Measurements from ENCODE around the gene FAT3.

Gene FAT3

DNA sequence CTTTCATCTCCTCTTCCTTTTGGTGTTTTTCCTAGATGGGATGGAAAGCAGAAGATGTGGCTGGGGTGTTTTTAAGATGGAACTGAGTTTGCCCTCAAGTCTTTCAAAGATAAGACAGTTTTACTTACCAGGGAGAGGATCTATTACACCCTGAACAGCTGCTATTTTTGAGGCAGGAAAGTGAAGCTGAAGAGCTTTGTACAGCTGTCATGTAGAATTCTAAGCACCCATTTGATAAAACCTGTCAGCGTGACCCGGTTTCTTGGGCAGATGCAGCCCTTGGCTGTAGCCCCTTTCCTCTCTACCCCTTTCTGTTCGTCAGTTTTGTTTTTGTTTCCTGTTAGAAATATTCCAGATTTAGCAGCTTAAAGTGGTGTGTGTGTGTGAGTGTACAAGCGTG lies 35.2 kb downstream of the FAT3 start:
- H4K20me1 ChIP-seq (ENCODE audit: insufficient read depth, low read length), result no peaks in the 10 kb centered on the region
- H3F3A ChIP-seq (ENCODE audit: insufficient read depth, low read length), result no peaks in the 10 kb centered on the region
- H3K9me3 ChIP-seq (replicated peaks; ENCODE audit: insufficient read depth, low read length), result no peaks in the 10 kb centered on the region
- H3K36me3 ChIP-seq (replicated peaks; ENCODE audit: insufficient read depth, low read length), result no peaks in the 10 kb centered on the region
- no peaks in the 10 kb centered on the region for H3K9me2 ChIP-seq (replicated peaks; ENCODE audit: insufficient read depth, low read length)
- H3K79me2 ChIP-seq (ENCODE audit: low read length), result no peaks in the 10 kb centered on the region
- no peak overlapping the region for H2AFZ ChIP-seq (ENCODE audit: low read length)
- no peak for DNase-seq
- H3K27me3 ChIP-seq (replicated peaks; ENCODE audit: insufficient read depth, low read length), result no peaks in the 10 kb centered on the region
- H3K4me1 ChIP-seq (ENCODE audit: low read length), result no peaks in the 10 kb centered on the region
- no peak overlapping the region for H3K4me2 ChIP-seq (ENCODE audit: low read depth, low read length)
- no peak overlapping the region for H3K9ac ChIP-seq (ENCODE audit: low read length)
- no peak overlapping the region for H3K27ac ChIP-seq (ENCODE audit: low read length)
- TF ChIP-seq, protein P1, sequence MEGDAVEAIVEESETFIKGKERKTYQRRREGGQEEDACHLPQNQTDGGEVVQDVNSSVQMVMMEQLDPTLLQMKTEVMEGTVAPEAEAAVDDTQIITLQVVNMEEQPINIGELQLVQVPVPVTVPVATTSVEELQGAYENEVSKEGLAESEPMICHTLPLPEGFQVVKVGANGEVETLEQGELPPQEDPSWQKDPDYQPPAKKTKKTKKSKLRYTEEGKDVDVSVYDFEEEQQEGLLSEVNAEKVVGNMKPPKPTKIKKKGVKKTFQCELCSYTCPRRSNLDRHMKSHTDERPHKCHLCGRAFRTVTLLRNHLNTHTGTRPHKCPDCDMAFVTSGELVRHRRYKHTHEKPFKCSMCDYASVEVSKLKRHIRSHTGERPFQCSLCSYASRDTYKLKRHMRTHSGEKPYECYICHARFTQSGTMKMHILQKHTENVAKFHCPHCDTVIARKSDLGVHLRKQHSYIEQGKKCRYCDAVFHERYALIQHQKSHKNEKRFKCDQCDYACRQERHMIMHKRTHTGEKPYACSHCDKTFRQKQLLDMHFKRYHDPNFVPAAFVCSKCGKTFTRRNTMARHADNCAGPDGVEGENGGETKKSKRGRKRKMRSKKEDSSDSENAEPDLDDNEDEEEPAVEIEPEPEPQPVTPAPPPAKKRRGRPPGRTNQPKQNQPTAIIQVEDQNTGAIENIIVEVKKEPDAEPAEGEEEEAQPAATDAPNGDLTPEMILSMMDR (IDR thresholded peaks at IDR 0.05; ENCODE audit: low read length), result no peak
- TF ChIP-seq EZH2 (optimal IDR thresholded peaks at IDR 0.05; ENCODE audit: low read depth, low read length) (no peak), EZH2phosphoT487 (IDR thresholded peaks at IDR 0.05; ENCODE audit: low read length) (no peak)
- no peak overlapping the region for H3K4me3 ChIP-seq (ENCODE audit: low read length)

DNA sequence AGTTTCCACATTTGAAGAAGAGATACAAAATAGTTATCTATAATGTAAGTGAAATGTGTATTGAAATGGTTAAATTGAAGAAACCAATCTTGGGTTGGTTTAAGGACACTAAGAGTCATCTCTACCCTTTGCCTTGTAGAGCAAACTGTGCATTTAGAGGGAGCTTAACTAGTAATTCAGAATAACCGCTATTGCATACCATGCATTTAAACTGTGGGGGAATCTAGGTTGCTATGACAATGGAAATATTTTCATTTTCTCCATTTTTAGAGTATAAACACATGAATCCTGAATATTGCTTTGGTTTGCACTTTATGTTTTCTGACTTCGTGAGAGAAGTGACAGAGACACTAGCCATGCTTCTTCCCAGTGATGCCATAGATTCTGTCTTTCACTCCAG lies 39.7 kb downstream of the FAT3 start:
- H4K20me1 ChIP-seq (ENCODE audit: insufficient read depth, low read length), result no peaks in the 10 kb centered on the region
- H3K27me3 ChIP-seq (replicated peaks; ENCODE audit: insufficient read depth, low read length), result no peaks in the 10 kb centered on the region
- no peaks in the 10 kb centered on the region for H3K9me3 ChIP-seq (replicated peaks; ENCODE audit: insufficient read depth, low read length)
- H3K4me1 ChIP-seq (ENCODE audit: low read length), result no peaks in the 10 kb centered on the region
- H3K4me3 ChIP-seq (ENCODE audit: low read length), result no peak overlapping the region
- no peaks in the 10 kb centered on the region for H3F3A ChIP-seq (ENCODE audit: insufficient read depth, low read length)
- H2AFZ ChIP-seq (ENCODE audit: low read length), result no peak overlapping the region
- no peak for DNase-seq
- no peak overlapping the region for H3K27ac ChIP-seq (ENCODE audit: low read length)
- no peak overlapping the region for H3K4me2 ChIP-seq (ENCODE audit: low read depth, low read length)
- no peak overlapping the region for H3K9ac ChIP-seq (ENCODE audit: low read length)
- H3K79me2 ChIP-seq (ENCODE audit: low read length), result no peaks in the 10 kb centered on the region
- no peaks in the 10 kb centered on the region for H3K9me2 ChIP-seq (replicated peaks; ENCODE audit: insufficient read depth, low read length)
- TF ChIP-seq EZH2phosphoT487 (IDR thresholded peaks at IDR 0.05; ENCODE audit: low read length), result no peak
- no peaks in the 10 kb centered on the region for H3K36me3 ChIP-seq (replicated peaks; ENCODE audit: insufficient read depth, low read length)

DNA sequence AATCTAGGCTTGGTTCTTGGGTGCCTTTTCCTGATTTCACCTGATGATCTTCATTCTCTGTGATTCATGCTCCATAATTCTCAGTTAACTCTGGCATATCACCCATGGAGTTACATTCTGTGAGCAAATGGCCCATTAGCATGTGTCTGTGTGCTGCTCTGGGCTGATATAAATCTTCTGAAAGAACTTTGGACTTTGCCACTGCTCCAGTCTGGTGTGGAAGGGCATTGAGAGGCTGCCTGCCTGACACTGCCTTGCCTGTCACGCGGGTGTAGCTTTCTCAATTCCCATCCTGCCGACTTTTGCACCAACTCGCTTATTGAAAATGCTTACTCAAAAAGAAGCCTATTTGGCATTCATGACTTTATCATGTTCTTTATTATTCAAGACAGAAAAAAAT lies 42.2 kb downstream of the FAT3 start:
- no peak overlapping the region for H3K4me2 ChIP-seq (ENCODE audit: low read depth, low read length)
- no peak overlapping the region for H3K9ac ChIP-seq (ENCODE audit: low read length)
- no peak overlapping the region for H2AFZ ChIP-seq (ENCODE audit: low read length)
- no peaks in the 10 kb centered on the region for H3F3A ChIP-seq (ENCODE audit: insufficient read depth, low read length)
- H3K27ac ChIP-seq (ENCODE audit: low read length), result no peak overlapping the region
- no peaks in the 10 kb centered on the region for H3K79me2 ChIP-seq (ENCODE audit: low read length)
- H3K9me2 ChIP-seq (replicated peaks; ENCODE audit: insufficient read depth, low read length), result no peaks in the 10 kb centered on the region
- H3K27me3 ChIP-seq (replicated peaks; ENCODE audit: insufficient read depth, low read length), result no peaks in the 10 kb centered on the region
- H3K4me1 ChIP-seq (ENCODE audit: low read length), result no peaks in the 10 kb centered on the region
- H4K20me1 ChIP-seq (ENCODE audit: insufficient read depth, low read length), result no peaks in the 10 kb centered on the region
- H3K36me3 ChIP-seq (replicated peaks; ENCODE audit: insufficient read depth, low read length), result no peaks in the 10 kb centered on the region
- TF ChIP-seq, protein P1 (IDR thresholded peaks at IDR 0.05; ENCODE audit: low read length), result no peak
- no peak for TF ChIP-seq EZH2phosphoT487 (IDR thresholded peaks at IDR 0.05; ENCODE audit: low read length)
- no peak for TF ChIP-seq EZH2 (optimal IDR thresholded peaks at IDR 0.05; ENCODE audit: low read depth, low read length)
- H3K9me3 ChIP-seq (replicated peaks; ENCODE audit: insufficient read depth, low read length), result no peaks in the 10 kb centered on the region
- no peak overlapping the region for H3K4me3 ChIP-seq (ENCODE audit: low read length)
- no peak for DNase-seq

DNA sequence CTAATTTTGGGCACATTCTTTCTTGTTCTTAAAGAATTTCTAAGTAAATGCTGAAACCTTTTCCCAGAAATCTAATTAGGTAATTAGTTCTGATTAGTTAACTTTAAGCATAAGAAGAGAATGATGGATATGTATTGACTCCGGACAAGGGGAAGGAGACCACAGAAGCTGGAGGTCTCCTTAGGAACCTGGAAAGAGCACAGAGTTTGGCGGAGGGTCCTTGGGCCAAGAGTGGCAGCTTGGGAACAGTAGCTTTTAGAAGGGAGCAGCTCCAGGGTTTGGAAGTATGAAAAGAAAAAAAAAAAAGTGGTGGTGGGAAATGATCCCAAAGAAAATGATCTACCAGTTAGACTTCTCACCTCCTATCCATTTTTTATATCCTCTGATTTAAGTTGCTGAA lies 42.7 kb downstream of the FAT3 start:
- no peaks in the 10 kb centered on the region for H4K20me1 ChIP-seq (ENCODE audit: insufficient read depth, low read length)
- no peaks in the 10 kb centered on the region for H3K4me1 ChIP-seq (ENCODE audit: low read length)
- no peaks in the 10 kb centered on the region for H3K27me3 ChIP-seq (replicated peaks; ENCODE audit: insufficient read depth, low read length)
- no peaks in the 10 kb centered on the region for H3K36me3 ChIP-seq (replicated peaks; ENCODE audit: insufficient read depth, low read length)
- no peaks in the 10 kb centered on the region for H3F3A ChIP-seq (ENCODE audit: insufficient read depth, low read length)
- no peaks in the 10 kb centered on the region for H3K9me2 ChIP-seq (replicated peaks; ENCODE audit: insufficient read depth, low read length)
- no peak overlapping the region for H3K4me3 ChIP-seq (ENCODE audit: low read length)
- no peaks in the 10 kb centered on the region for H3K9me3 ChIP-seq (replicated peaks; ENCODE audit: insufficient read depth, low read length)
- TF ChIP-seq EZH2phosphoT487 (IDR thresholded peaks at IDR 0.05; ENCODE audit: low read length), result no peak
- TF ChIP-seq, protein P1 (IDR thresholded peaks at IDR 0.05; ENCODE audit: low read length), result no peak
- no peak for TF ChIP-seq EZH2 (optimal IDR thresholded peaks at IDR 0.05; ENCODE audit: low read depth, low read length)
- H3K9ac ChIP-seq (ENCODE audit: low read length), result no peak overlapping the region
- no peaks in the 10 kb centered on the region for H3K79me2 ChIP-seq (ENCODE audit: low read length)
- H3K4me2 ChIP-seq (ENCODE audit: low read depth, low read length), result no peak overlapping the region
- no peak for DNase-seq
- H2AFZ ChIP-seq (ENCODE audit: low read length), result no peak overlapping the region
- H3K27ac ChIP-seq (ENCODE audit: low read length), result no peak overlapping the region
